SK-N-SH (cell line): ENCODE data around the gene C22orf15. TPM values are rescaled to one million over a fixed set of nuclear protein-coding genes. Genes with fewer than 3 reads are reported as not detected.
A peak's percentile ranks its signal among the peaks of the same experiment; 100 is the strongest.

ENCODE experiments used
- CTCF ChIA-PET: fragments of 300-600, 350-600 bp; formaldehyde crosslinking; extraction: SDS; loops from one replicate; lab custom pipeline; 2021; lab: Yijun Ruan, JAX
- POLR2A ChIA-PET: fragments of 350-600 bp; sonication (Branson Sonifier 250); formaldehyde crosslinking; extraction: SDS; loops from one replicate; lab custom pipeline; 2020; ENCODE audit warnings: antibody characterized with exemption, inconsistent platforms; lab: Yijun Ruan, JAX
- DNase-seq: peaks from one replicate; pipeline ENCODE4 v3.0.0; 2012
- H2AFZ ChIP-seq: fragments of 200-600 bp; sonication (generic); 2 replicates; pipeline ENCODE4 v1.8.1; 2016; ENCODE audit warnings: antibody characterized with exemption, mild to moderate bottlenecking, low read depth
- H3F3A ChIP-seq: fragments of 200-600 bp; sonication (generic); replicated peaks from 2 replicates; pipeline ENCODE3; 2016; ENCODE audit warnings: antibody characterized with exemption, mild to moderate bottlenecking; ENCODE audit not compliant: insufficient read depth
- H3K27ac ChIP-seq, 2 experiments: fragments of 200-500 bp in 1 of 2; fragments of 200-600 bp in 1 of 2; sonication (Bioruptor generic) in 1 of 2; sonication (generic), shearing (Covaris generic) in 1 of 2; 2 replicates each; pipeline versions ENCODE4 v1.5.1 to v1.6.1; 2014 to 2016; ENCODE audit warnings: low read depth in 2 of 2, inconsistent platforms in 1 of 2, low read length in 1 of 2, mild to moderate bottlenecking in 1 of 2, mixed read lengths in 1 of 2
- H3K27me3 ChIP-seq: fragments of 200-600 bp; sonication (generic), shearing (Covaris generic); 2 replicates; pipeline ENCODE4 v1.6.1; 2016; ENCODE audit warnings: mixed run types; ENCODE audit not compliant: insufficient read depth
- H3K36me3 ChIP-seq, 2 experiments: fragments of 200-500 bp in 1 of 2; fragments of 200-600 bp in 1 of 2; sonication (Bioruptor generic) in 1 of 2; sonication (generic) in 1 of 2; replicated peaks in 1 of 2; 2 replicates each; pipeline versions ENCODE3 to v1.5.1; 2014 to 2016; ENCODE audit warnings: low read length in 1 of 2, mild to moderate bottlenecking in 1 of 2; ENCODE audit not compliant: insufficient read depth in 2 of 2, control insufficient read depth in 1 of 2
- H3K4me1 ChIP-seq, 2 experiments: fragments of 200-500 bp in 1 of 2; fragments of 200-600 bp in 1 of 2; sonication (Bioruptor generic) in 1 of 2; sonication (generic), shearing (Covaris generic) in 1 of 2; 2 replicates each; pipeline versions ENCODE4 v1.5.1 to v1.6.1; 2014 to 2016; ENCODE audit warnings: low read depth in 1 of 2, low read length in 1 of 2, mixed run types in 1 of 2; ENCODE audit not compliant: insufficient read depth in 2 of 2, control insufficient read depth in 1 of 2
- H3K4me2 ChIP-seq: fragments of 200-600 bp; sonication (generic), shearing (Covaris generic); 2 replicates; pipeline ENCODE4 v1.6.1; 2017; ENCODE audit warnings: mixed run types
- H3K4me3 ChIP-seq, 2 experiments: fragments of 200-500 bp in 1 of 2; fragments of 200-600 bp in 1 of 2; sonication (Bioruptor generic) in 1 of 2; sonication (generic), shearing (Covaris generic) in 1 of 2; 2 replicates each; pipeline versions ENCODE4 v1.5.1 to v1.8.1; 2014 to 2016; ENCODE audit warnings: low read depth in 2 of 2, inconsistent platforms in 1 of 2, low read length in 1 of 2, mild to moderate bottlenecking in 1 of 2, mixed read lengths in 1 of 2, moderate library complexity in 1 of 2
- H3K79me2 ChIP-seq: fragments of 200-600 bp; sonication (generic); 2 replicates; pipeline ENCODE4 v1.8.1; 2017; ENCODE audit warnings: mild to moderate bottlenecking; ENCODE audit not compliant: insufficient read depth
- H3K9ac ChIP-seq: fragments of 200-600 bp; sonication (generic); 2 replicates; pipeline ENCODE4 v1.6.1; 2017; ENCODE audit warnings: mixed run types
- H3K9me2 ChIP-seq: fragments of 200-600 bp; sonication (generic); 2 replicates; pipeline ENCODE4 v1.6.1; 2017; ENCODE audit warnings: mixed run types
- H3K9me3 ChIP-seq: fragments of 200-600 bp; sonication (generic); 2 replicates; pipeline ENCODE4 v1.6.1; 2017; ENCODE audit warnings: mixed run types, mild to moderate bottlenecking, moderate library complexity
- H4K20me1 ChIP-seq: fragments of 200-600 bp; sonication (generic); 2 replicates; pipeline ENCODE4 v1.6.1; 2017; ENCODE audit warnings: mild to moderate bottlenecking, mixed run types; ENCODE audit not compliant: insufficient read depth
- EP300 ChIP-seq, 2 experiments: IDR thresholded peaks; 2 replicates each; pipeline versions ENCODE4 v1.4.0 to v1.6.1; 2012; ENCODE audit warnings: borderline replicate concordance in 1 of 2, low read depth in 1 of 2, low read length in 1 of 2
- EZH2phosphoT487 ChIP-seq: fragments of 200-600 bp; sonication (generic); IDR thresholded peaks from 2 replicates; pipeline ENCODE4 v1.6.1; 2017; ENCODE audit warnings: low read depth, mixed run types, mild to moderate bottlenecking, antibody characterized with exemption, moderate library complexity, borderline replicate concordance
- FOXJ3 ChIP-seq: sonication (generic); formaldehyde crosslinking; IDR thresholded peaks from 2 replicates; pipeline ENCODE4 v1.5.1; 2020; ENCODE audit warnings: mild to moderate bottlenecking, missing genetic modification reagents
- GABPA ChIP-seq: IDR thresholded peaks from 2 replicates; pipeline ENCODE4 v1.4.0; 2012; ENCODE audit warnings: low read depth, mild to moderate bottlenecking
- JUND ChIP-seq: IDR thresholded peaks from 2 replicates; pipeline ENCODE4 v1.4.0; 2012
- MAX ChIP-seq: IDR thresholded peaks from 2 replicates; pipeline ENCODE4 v1.4.0; 2012; ENCODE audit warnings: low read depth
- MEF2A ChIP-seq: IDR thresholded peaks from 2 replicates; pipeline ENCODE4 v1.4.0; 2012; ENCODE audit warnings: low read depth, borderline replicate concordance
- MXI1 ChIP-seq: IDR thresholded peaks from 2 replicates; pipeline ENCODE4 v1.6.1; 2012; ENCODE audit warnings: mild to moderate bottlenecking, low read depth, low read length, improper control_type of control experiment
- PBX3 ChIP-seq: IDR thresholded peaks from 2 replicates; pipeline ENCODE4; 2012
- RFX5 ChIP-seq: IDR thresholded peaks from 2 replicates; pipeline ENCODE4 v1.6.1; 2012; ENCODE audit warnings: mild to moderate bottlenecking, improper control_type of control experiment, low read length
- RXRA ChIP-seq: IDR thresholded peaks from 2 replicates; pipeline ENCODE4 v1.4.0; 2012; ENCODE audit warnings: low read depth, mild to moderate bottlenecking, borderline replicate concordance
- TCF12 ChIP-seq: IDR thresholded peaks from 2 replicates; pipeline ENCODE4 v1.4.0; 2012
- USF2 ChIP-seq: fragments of 150-350 bp; IDR thresholded peaks from 2 replicates; pipeline ENCODE4 v1.6.1; 2017; ENCODE audit warnings: antibody characterized with exemption, low read length, low read depth, borderline replicate concordance
- YY1 ChIP-seq: IDR thresholded peaks from 2 replicates; pipeline ENCODE4 v1.4.0; 2012; ENCODE audit warnings: low read depth, mild to moderate bottlenecking
- ZBTB33 ChIP-seq: IDR thresholded peaks from 2 replicates; pipeline ENCODE4 v1.4.0; 2012; ENCODE audit warnings: low read depth, borderline replicate concordance
- WGBS: methylation state at CpG from one replicate; pipeline ENCODE4 v1.1.6; 2017; ENCODE audit warnings: low lambda C conversion rate; 5-methylcytosine and 5-hydroxymethylcytosine counted together
- polyA plus RNA-seq, 3 experiments: library from polyadenylated mRNA; depleted of rRNA; stranded (reverse); fragments of >200 nt; gene quantifications; 2 replicates each; pipeline ENCODE4 v1.2.3, GENCODE V29; 2012

C22orf15 gene
- polyA plus RNA-seq, 1 of the 3 experiments (the other 2 are of a cell fraction), result 1.6 TPM

GRCh38 chr22:23791738-23792645, 29.2 kb downstream of the C22orf15 start:
- ChIA-PET POLR2A (no interaction called here), CTCF (interaction anchor here (0.8 to 5.3 kb wide), 7 partner anchors 21 to 61 kb away, joined by 3 to 36 read pairs (median 4); partner anchors contain the start of gene CHCHD10)
- peaks cover 25 to 37% of the 10 kb centered on the region in 2 experiments for H3K36me3 ChIP-seq
- WGBS, result 94% methylated on average over 21 of the region's 25 CpGs
- peaks cover 3% of the 10 kb centered on the region for H3F3A ChIP-seq
- H2AFZ ChIP-seq, result no peak overlapping the region
- peaks cover 56% of the 10 kb centered on the region for H4K20me1 ChIP-seq
- H3K9me2 ChIP-seq, result no peaks in the 10 kb centered on the region
- no peaks in the 10 kb centered on the region for H3K9me3 ChIP-seq
- no peak overlapping the region for H3K4me3 ChIP-seq
- H3K27ac ChIP-seq, result peak overlapping the region in 1 of 2 experiments; percentile 78; a peak in 2 of 4 replicates
- DNase-seq, result peak; percentile 34
- H3K4me2 ChIP-seq, result no peak overlapping the region
- H3K4me1 ChIP-seq, result peaks cover 0 to 38% of the 10 kb centered on the region in 2 experiments; a peak in 2 of 4 replicates
- peaks cover 73% of the 10 kb centered on the region for H3K79me2 ChIP-seq
- no peaks in the 10 kb centered on the region for H3K27me3 ChIP-seq
- TF ChIP-seq EZH2phosphoT487 (no peak), MXI1 (0 out of 2 replicates have a peak, but pooled peaks have one; percentile 26), MEF2A (no peak)
- TF ChIP-seq, all 33 proteins: peak for 1
- no peak overlapping the region for H3K9ac ChIP-seq

GRCh38 chr22:23793326-23793725, 30.5 kb downstream of the C22orf15 start:
- Histone ChIP-seq H3F3A (peaks cover 3% of the 10 kb centered on the region), H4K20me1 (peaks cover 45% of the 10 kb centered on the region), H3K9me3 (no peaks in the 10 kb centered on the region), H3K9me2 (no peaks in the 10 kb centered on the region), H2AFZ (no peak overlapping the region), H3K4me3 (no peak overlapping the region), H3K36me3 (peaks cover 33 to 42% of the 10 kb centered on the region in 2 experiments), H3K4me2 (no peak overlapping the region), H3K9ac (no peak overlapping the region), H3K27ac (no peak overlapping the region), H3K79me2 (peaks cover 64% of the 10 kb centered on the region), H3K27me3 (no peaks in the 10 kb centered on the region), H3K4me1 (peaks cover 0 to 35% of the 10 kb centered on the region in 2 experiments; a peak in 2 of 4 replicates)
- TF ChIP-seq MXI1 (no peak), YY1 (no peak), USF2 (no peak), MAX (no peak), EP300 (IDR thresholded peaks at IDR 0.05; ENCODE audit: borderline replicate concordance in 1 of 2, low read depth in 1 of 2, low read length in 1 of 2) (no peak), FOXJ3 (no peak), ZBTB33 (no peak), RXRA (no peak), PBX3 (no peak), GABPA (no peak), RFX5 (no peak), TCF12 (no peak), JUND (no peak)
- POLR2A ChIA-PET, result interaction anchor here (0.6 kb wide), 1 partner anchor 53 kb away, joined by 3 read pairs; no protein-coding TSS in a partner anchor
- peak; percentile 11 for DNase-seq
- CTCF ChIA-PET, result interaction anchor here (0.7 to 1.5 kb wide), 6 partner anchors 22 to 1697 kb away, joined by 3 to 9 read pairs (median 3); no protein-coding TSS in a partner anchor
- 86% methylated on average over 6 of the region's 8 CpGs for WGBS
